ENCODE results near the gene MTERF2. TPM values are rescaled to one million over a fixed set of nuclear protein-coding genes. Genes with fewer than 3 reads are reported as not detected.

MTERF2 gene
- total and polyA plus RNA-seq, 11 donors: 14.9 to 46.1 (median 27.8) TPM

DNA sequence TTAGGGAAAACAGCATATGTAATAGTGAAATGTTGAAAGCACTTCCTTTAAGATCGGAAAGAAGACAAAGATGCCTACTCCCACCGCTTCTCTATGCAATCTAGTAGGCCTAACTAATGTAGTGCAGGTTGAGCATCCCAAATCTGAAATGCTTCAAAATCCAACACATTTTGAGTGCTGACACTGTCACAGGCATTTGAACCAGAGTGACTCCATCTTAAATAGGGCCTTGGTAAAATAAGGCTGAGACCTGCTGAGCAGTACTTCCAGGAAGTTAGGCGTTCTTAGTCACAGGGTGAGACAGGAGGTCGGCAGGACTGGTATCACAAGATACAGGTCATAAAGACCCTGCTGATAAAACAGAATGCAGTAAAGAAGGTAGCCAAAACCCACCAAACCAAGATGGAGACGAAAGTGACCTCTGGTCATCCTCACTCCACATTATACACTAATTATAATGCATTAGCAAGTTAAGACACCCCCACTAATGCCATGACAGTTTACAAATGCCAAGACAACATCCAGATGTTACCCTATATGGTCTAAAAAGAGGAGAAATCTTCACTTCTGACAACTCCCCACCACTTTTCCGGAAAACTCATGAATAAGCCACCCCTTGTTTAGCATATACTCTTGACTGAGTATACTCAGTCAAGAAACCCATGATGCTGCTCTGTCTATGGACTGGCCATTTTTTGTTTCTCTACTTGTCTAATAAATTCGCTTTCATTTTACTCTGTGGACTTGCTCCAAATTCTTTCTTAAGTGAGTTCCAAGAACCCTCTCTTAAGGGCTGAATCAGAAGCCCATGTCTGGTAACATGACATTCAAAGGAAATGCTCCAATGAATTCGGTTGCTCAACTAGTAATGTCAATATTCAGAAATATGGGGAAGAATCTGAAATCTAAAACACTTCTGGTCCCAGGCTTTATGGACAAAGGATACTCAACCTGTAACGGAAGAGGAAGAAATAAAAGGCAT, 47.1 kb upstream of the MTERF2 start:
- Histone ChIP-seq H3K9me3 (peaks cover 0 to 3% (median 0%) of the 10 kb centered on the region in 12 donors), H3K4me3 (no peak overlapping the region), H3K36me3 (no peaks in the 10 kb centered on the region), H3K27me3 (no peaks in the 10 kb centered on the region), H3K27ac (no peak overlapping the region), H3K4me1 (peaks cover 0 to 44% (median 15%) of the 10 kb centered on the region in 12 donors)
- DNase-seq: no peak
- no peak for TF ChIP-seq POLR2A (IDR thresholded peaks at IDR 0.05)
- 91 to 94% (median 91%) methylated on average over 9 of the region's 9 CpGs for WGBS, 4 donors
- intact Hi-C loops (cut with DNase I): no loop called here
- no peak for ATAC-seq

DNA sequence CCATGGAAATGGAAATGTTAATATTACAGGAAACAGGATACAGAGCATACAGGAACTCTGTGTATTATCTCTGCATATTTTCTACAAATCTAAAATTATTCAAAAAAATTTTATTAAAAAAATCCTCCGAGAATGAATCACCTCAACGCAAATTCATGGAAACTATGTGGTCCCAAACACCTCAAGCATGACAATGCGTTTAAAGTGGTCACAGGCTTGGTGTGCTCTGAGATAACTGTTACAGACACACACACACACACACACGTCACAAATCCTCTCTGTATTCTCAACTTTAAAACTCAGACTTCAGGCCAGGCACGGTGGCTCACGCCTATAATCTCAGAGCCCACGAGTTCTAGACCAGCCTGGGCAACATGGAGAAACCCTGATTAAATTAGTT, 45.3 kb upstream of the MTERF2 start:
- intact Hi-C loops (cut with DNase I): no loop called here
- no peak overlapping the region for H3K4me3 ChIP-seq
- TF ChIP-seq POLR2A (IDR thresholded peaks at IDR 0.05): no peak
- TF ChIP-seq, protein P1, sequence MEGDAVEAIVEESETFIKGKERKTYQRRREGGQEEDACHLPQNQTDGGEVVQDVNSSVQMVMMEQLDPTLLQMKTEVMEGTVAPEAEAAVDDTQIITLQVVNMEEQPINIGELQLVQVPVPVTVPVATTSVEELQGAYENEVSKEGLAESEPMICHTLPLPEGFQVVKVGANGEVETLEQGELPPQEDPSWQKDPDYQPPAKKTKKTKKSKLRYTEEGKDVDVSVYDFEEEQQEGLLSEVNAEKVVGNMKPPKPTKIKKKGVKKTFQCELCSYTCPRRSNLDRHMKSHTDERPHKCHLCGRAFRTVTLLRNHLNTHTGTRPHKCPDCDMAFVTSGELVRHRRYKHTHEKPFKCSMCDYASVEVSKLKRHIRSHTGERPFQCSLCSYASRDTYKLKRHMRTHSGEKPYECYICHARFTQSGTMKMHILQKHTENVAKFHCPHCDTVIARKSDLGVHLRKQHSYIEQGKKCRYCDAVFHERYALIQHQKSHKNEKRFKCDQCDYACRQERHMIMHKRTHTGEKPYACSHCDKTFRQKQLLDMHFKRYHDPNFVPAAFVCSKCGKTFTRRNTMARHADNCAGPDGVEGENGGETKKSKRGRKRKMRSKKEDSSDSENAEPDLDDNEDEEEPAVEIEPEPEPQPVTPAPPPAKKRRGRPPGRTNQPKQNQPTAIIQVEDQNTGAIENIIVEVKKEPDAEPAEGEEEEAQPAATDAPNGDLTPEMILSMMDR (IDR thresholded peaks at IDR 0.05): no peak
- peaks cover 3 to 59% (median 27%) of the 10 kb centered on the region in 12 donors for H3K4me1 ChIP-seq
- H3K27me3 ChIP-seq: no peaks in the 10 kb centered on the region
- ATAC-seq: no peak
- no peak for DNase-seq
- H3K9me3 ChIP-seq: peaks cover 0 to 3% (median 0%) of the 10 kb centered on the region in 12 donors
- 58 to 78% (median 70%) methylated on average over 7 of the region's 7 CpGs for WGBS, 4 donors
- no peak overlapping the region for H3K27ac ChIP-seq
- no peaks in the 10 kb centered on the region for H3K36me3 ChIP-seq

DNA sequence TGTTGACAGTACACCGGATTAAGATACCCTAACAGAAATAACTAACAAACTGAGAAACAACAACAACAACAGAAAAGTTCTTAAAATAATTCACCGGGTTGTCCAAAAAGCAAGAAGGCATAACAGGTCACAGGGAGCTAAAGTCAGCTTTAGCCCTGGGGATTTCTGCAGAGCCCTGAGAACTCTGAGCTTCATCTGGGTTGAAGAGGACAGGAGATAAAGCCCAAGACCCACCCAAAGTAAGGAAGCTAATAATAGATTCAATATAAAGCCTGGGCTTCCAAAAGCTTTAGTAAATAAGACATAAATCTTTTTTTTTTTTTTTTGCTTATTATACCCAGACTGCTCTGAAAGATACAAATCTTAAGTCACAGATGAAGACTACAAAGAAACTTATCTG, 44.1 kb upstream of the MTERF2 start:
- no peaks in the 10 kb centered on the region for H3K27me3 ChIP-seq
- no peak for TF ChIP-seq POLR2A (IDR thresholded peaks at IDR 0.05)
- TF ChIP-seq, protein P1 (IDR thresholded peaks at IDR 0.05): no peak
- H3K4me3 ChIP-seq: no peak overlapping the region
- no peak overlapping the region for H3K27ac ChIP-seq
- H3K4me1 ChIP-seq: peaks cover 3 to 71% (median 37%) of the 10 kb centered on the region in 12 donors
- peaks cover 0 to 3% (median 0%) of the 10 kb centered on the region in 12 donors for H3K9me3 ChIP-seq
- 29 to 42% (median 40%) methylated on average over 2 of the region's 2 CpGs for WGBS, 4 donors
- H3K36me3 ChIP-seq: no peaks in the 10 kb centered on the region
- DNase-seq: no peak
- intact Hi-C loops (cut with DNase I): no loop called here
- ATAC-seq: no peak

DNA sequence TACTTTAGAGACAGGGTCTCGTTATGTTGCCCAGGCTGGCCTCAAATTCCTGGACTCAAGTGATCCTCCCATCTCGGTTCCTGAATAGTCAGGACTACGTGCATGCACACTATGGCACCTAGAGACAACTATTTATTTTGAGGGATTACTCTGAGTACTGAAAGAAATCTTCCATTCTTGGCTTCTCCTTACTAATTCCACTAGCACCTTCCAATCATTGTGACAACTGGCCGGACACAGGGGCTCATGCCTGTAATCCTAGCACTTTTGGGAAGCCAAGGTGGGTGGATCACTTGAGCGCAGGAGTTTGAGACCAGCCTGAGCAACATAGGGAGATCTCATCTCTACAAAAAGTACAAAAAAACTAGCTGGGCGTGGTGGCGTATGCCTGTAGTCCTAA, 42.1 kb upstream of the MTERF2 start:
- intact Hi-C loops (cut with DNase I): loop anchor here in 2 of 10 donors (5.0 to 10.0 kb wide), 3 partner anchors 42 to 74 kb away; partner anchors contain the start of genes CRY1 (in 1 of the 2), MTERF2 (in 1 of the 2) and TMEM263 (in 1 of the 2)

More for the DNA sequence above, 42.1 kb upstream of the MTERF2 start:
- Histone ChIP-seq H3K9me3 (no peaks in the 10 kb centered on the region), H3K36me3 (no peaks in the 10 kb centered on the region), H3K27ac (peak overlapping the region in 1 of 12 donors; percentile 6), H3K27me3 (no peaks in the 10 kb centered on the region), H3K4me3 (no peak overlapping the region), H3K4me1 (peaks cover 3 to 63% (median 34%) of the 10 kb centered on the region in 12 donors)
- TF ChIP-seq POLR2A (IDR thresholded peaks at IDR 0.05): no peak
- TF ChIP-seq, protein P1 (IDR thresholded peaks at IDR 0.05): no peak
- WGBS, 4 donors: 79 to 89% (median 84%) methylated on average over 7 of the region's 7 CpGs
- DNase-seq: no peak
- no peak for ATAC-seq
